SK-N-SH (cell line): Measurements from ENCODE around the gene PCDHA11.

Source experiments
- CTCF ChIP-seq: fragments of 200-600 bp; sonication (generic); IDR thresholded peaks from 2 replicates; pipeline ENCODE4 v1.6.1; 2017; ENCODE audit warnings: antibody characterized with exemption, mild to moderate bottlenecking, moderate library complexity
- EP300 ChIP-seq, 2 experiments: IDR thresholded peaks; 2 replicates each; pipeline versions ENCODE4 v1.4.0 to v1.6.1; 2012; ENCODE audit warnings: borderline replicate concordance in 1 of 2, low read depth in 1 of 2, low read length in 1 of 2
- EZH2phosphoT487 ChIP-seq: fragments of 200-600 bp; sonication (generic); IDR thresholded peaks from 2 replicates; pipeline ENCODE4 v1.6.1; 2017; ENCODE audit warnings: low read depth, mixed run types, mild to moderate bottlenecking, antibody characterized with exemption, moderate library complexity, borderline replicate concordance
- GABPA ChIP-seq: IDR thresholded peaks from 2 replicates; pipeline ENCODE4 v1.4.0; 2012; ENCODE audit warnings: low read depth, mild to moderate bottlenecking
- POLR2AphosphoS5 ChIP-seq: IDR thresholded peaks from 2 replicates; pipeline ENCODE4 v1.6.1; 2012; ENCODE audit warnings: low read depth, low read length
- RAD21 ChIP-seq: IDR thresholded peaks from 2 replicates; pipeline ENCODE4 v1.6.1; 2012; ENCODE audit warnings: mild to moderate bottlenecking, low read length
- YY1 ChIP-seq: IDR thresholded peaks from 2 replicates; pipeline ENCODE4 v1.4.0; 2012; ENCODE audit warnings: low read depth, mild to moderate bottlenecking

DNA sequence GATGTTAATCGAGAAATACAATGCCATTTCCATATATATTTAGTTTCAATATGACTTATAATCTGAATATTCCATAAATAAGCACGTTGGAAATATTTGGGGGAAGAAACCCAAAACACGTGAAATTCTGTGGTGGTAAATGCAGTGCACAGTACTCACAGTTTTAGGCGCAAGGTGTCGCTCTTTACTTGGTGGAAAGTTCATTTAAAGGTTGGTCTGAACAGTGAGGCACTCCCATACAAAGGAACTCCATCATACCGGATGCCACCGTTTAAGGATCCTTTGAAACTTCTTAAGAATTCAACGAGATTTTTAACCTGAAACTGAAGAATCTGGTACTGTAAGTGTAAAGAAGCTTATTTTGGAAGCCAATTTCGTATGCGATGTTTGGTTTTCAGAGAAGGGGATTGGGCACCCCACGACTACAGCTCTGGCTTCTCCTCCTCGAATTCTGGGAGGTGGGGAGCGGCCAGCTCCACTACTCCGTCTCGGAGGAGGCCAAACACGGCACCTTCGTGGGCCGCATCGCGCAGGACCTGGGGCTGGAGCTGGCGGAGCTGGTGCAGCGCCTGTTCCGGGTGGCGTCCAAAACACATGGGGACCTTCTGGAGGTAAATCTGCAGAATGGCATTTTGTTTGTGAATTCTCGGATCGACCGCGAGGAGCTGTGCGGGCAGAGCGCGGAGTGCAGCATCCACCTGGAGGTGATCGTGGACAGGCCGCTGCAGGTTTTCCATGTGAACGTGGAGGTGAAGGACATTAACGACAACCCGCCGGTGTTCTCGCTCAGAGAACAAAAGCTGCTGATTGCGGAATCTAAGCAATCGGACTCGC is at the start of gene PCDHA11:
- TF ChIP-seq CTCF, result no peak
- TF ChIP-seq POLR2AphosphoS5, result no peak
- no peak for TF ChIP-seq YY1
- TF ChIP-seq EP300 (IDR thresholded peaks at IDR 0.05; ENCODE audit: borderline replicate concordance in 1 of 2, low read depth in 1 of 2, low read length in 1 of 2), result no peak
- TF ChIP-seq GABPA, result no peak
- no peak for TF ChIP-seq EZH2phosphoT487
- no peak for TF ChIP-seq RAD21
